Esophagus (tissue), 2 donors: ENCODE measurements around the gene LRRC3B. TPM values are rescaled to one million over a fixed set of nuclear protein-coding genes. Genes with fewer than 3 reads are reported as not detected.

Experiments
- H3K27ac ChIP-seq, 2 donors: one replicate each; pipeline ENCODE4 v1.5.1; 2013; ENCODE audit warnings: low read depth in 2 of 2, mild to moderate bottlenecking in 2 of 2, inconsistent platforms in 1 of 2, low read length in 1 of 2, moderate library complexity in 1 of 2
- H3K27me3 ChIP-seq, 2 donors: one replicate each; pipeline ENCODE4 v1.6.1; 2013; ENCODE audit warnings: low read length in 2 of 2, control low read depth in 1 of 2, mild to moderate bottlenecking in 1 of 2; ENCODE audit not compliant: insufficient read depth in 2 of 2, control insufficient read depth in 1 of 2
- H3K36me3 ChIP-seq, 2 donors: one replicate each; pipeline ENCODE4 v1.6.1; 2013; ENCODE audit warnings: low read length in 1 of 2; ENCODE audit not compliant: control insufficient read depth in 2 of 2, insufficient read depth in 2 of 2
- H3K4me1 ChIP-seq, 2 donors: one replicate each; pipeline ENCODE4 v1.6.1; 2013; ENCODE audit warnings: low read length in 1 of 2; ENCODE audit not compliant: control insufficient read depth in 2 of 2, insufficient read depth in 2 of 2
- H3K4me3 ChIP-seq, 2 donors: one replicate each; pipeline ENCODE4 v1.5.1; 2013; ENCODE audit warnings: low read length in 2 of 2, mild to moderate bottlenecking in 2 of 2, low read depth in 1 of 2, moderate library complexity in 1 of 2
- H3K9me3 ChIP-seq, 2 donors: one replicate each; pipeline ENCODE4 v1.6.1; 2013; ENCODE audit warnings: mild to moderate bottlenecking in 2 of 2, low read depth in 1 of 2, low read length in 1 of 2, moderate library complexity in 1 of 2; ENCODE audit not compliant: control insufficient read depth in 2 of 2, insufficient read depth in 1 of 2
- WGBS, 2 donors: extraction: QIAGEN DNeasy Blood & Tissue Kit; methylation state at CpG; one replicate each; pipeline ENCODE4 v1.1.7; 2013; 5-methylcytosine and 5-hydroxymethylcytosine counted together
- polyA plus RNA-seq, 2 donors: library from polyadenylated mRNA; stranded (reverse); fragments of 200-250 nt; gene quantifications; one replicate each; pipeline ENCODE4 v1.2.3, GENCODE V29; 2013
- donor health status: healthy with polysubstance abuse.
- donor health status: Bipolar disorder and iron deficiency.

Gene LRRC3B
- polyA plus RNA-seq, 2 donors: 0.02 to 0.13 TPM

DNA sequence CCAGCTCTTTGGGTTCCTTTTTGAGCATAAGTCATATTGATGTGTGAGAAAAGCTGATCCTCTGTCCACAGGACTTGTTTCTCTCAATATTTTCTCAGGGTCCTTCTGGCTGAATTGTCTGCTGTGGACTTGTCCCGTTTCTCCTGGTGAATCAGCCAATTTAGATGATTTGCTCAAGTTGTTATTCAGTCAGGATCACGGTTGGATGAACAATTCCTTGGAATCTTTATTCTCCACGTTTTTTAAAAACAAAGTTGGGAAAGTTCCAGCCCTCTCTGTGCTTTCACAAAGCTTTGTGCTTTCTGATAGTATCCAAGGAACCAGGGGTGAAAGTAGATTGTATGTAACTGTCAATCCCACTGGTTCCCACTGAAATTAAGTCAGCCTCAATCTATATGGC lies 61.3 kb downstream of the LRRC3B start:
- Histone ChIP-seq H3K27me3 (no peaks in the 10 kb centered on the region), H3K9me3 (no peaks in the 10 kb centered on the region), H3K4me1 (no peaks in the 10 kb centered on the region), H3K27ac (no peak overlapping the region), H3K4me3 (no peak overlapping the region), H3K36me3 (no peaks in the 10 kb centered on the region)
- WGBS, 2 donors: 48 to 51% methylated on average over 3 of the region's 3 CpGs

- WGBS, 2 donors: 73 to 81% methylated on average over 4 of the region's 4 CpGs
- Histone ChIP-seq H3K4me1 (no peaks in the 10 kb centered on the region), H3K9me3 (no peaks in the 10 kb centered on the region), H3K27ac (no peak overlapping the region), H3K36me3 (no peaks in the 10 kb centered on the region), H3K27me3 (no peaks in the 10 kb centered on the region), H3K4me3 (no peak overlapping the region)
Observed at GRCh38 chr3:26687466-26687865, 64.9 kb downstream of the LRRC3B start.

DNA sequence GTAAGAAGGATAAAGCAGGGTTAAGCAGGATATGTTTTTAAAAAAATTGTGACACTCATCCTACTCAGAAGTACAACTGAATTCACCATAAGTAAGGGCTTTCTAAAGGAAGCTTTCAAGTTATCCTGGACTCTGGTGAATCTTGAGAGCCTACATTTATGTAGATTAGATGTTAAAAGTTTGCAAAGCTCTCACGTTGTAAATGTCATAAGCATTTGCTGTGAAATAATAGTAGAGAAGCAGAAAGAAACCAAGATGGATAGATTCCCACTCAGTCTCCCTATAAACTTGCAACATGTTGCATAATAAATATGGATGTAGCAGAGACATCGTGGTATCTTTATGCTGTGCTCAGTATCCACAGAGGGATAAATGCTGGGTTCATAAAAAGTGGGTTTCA lies 77.0 kb downstream of the LRRC3B start:
- 65 to 72% methylated on average over 2 of the region's 2 CpGs for WGBS, 2 donors
- H3K27me3 ChIP-seq: no peaks in the 10 kb centered on the region
- H3K4me1 ChIP-seq: no peaks in the 10 kb centered on the region
- H3K36me3 ChIP-seq: no peaks in the 10 kb centered on the region
- H3K27ac ChIP-seq: no peak overlapping the region
- H3K9me3 ChIP-seq: no peaks in the 10 kb centered on the region
- H3K4me3 ChIP-seq: no peak overlapping the region

DNA sequence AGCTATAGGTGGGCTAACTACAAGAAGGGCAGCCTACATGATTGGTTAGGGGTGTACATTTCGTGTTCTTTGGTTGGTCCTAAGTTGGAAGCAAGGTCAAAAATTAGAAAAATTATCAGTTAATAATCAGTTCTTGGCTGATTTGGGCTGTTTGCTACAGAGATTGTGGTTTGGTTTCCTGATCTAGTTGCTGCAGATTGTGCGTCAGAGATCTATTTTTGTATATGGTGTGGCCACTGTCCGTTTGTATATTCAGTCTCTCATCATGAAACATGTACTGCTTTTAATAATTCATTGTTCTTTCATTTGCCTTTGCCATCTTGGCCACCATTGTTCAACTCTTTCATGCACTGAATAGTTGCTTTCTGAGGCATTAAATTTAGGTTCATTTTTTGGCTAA lies 80.9 kb downstream of the LRRC3B start:
- no peak overlapping the region for H3K27ac ChIP-seq
- H3K4me1 ChIP-seq: no peaks in the 10 kb centered on the region
- H3K4me3 ChIP-seq: no peak overlapping the region
- H3K36me3 ChIP-seq: no peaks in the 10 kb centered on the region
- H3K9me3 ChIP-seq: no peaks in the 10 kb centered on the region
- WGBS, 2 donors: 64 to 71% methylated on average over 3 of the region's 3 CpGs
- no peaks in the 10 kb centered on the region for H3K27me3 ChIP-seq

- Histone ChIP-seq H3K4me1 (no peaks in the 10 kb centered on the region), H3K36me3 (no peaks in the 10 kb centered on the region), H3K9me3 (no peaks in the 10 kb centered on the region), H3K27ac (no peak overlapping the region), H3K27me3 (no peaks in the 10 kb centered on the region), H3K4me3 (no peak overlapping the region)
- whole genome bisulfite sequencing, 2 donors: 87% methylated on average over 2 of the region's 2 CpGs
Observed at GRCh38 chr3:26704736-26705135, 82.2 kb downstream of the LRRC3B start.

DNA sequence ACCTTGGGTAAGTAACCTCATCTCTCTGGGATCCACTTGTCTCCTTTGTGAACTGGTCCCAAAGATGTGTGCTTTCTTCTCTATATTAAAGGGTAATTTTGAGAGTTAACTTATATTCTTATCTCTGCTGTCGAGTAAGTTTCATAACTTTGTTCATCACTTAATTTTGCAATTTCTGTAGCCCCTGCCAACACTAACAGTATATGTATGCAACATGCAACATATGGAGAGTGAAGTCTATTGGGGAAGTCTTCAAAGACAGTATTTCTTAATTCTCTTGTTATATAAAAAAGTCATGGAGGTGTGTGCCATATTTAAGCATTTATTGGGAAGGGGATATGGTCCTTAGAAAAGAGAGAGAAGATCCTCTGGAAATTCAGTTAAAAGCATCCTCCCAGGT lies 85.9 kb downstream of the LRRC3B start:
- H3K4me3 ChIP-seq: no peak overlapping the region
- no peaks in the 10 kb centered on the region for H3K4me1 ChIP-seq
- H3K27ac ChIP-seq: no peak overlapping the region
- peaks cover 0 to 2% of the 10 kb centered on the region in 2 donors for H3K36me3 ChIP-seq
- H3K9me3 ChIP-seq: no peaks in the 10 kb centered on the region
- no peaks in the 10 kb centered on the region for H3K27me3 ChIP-seq
- WGBS, 2 donors: 86 to 89% methylated on average over 1 of the region's 1 CpG

- WGBS, 2 donors: 37 to 40% methylated on average over 5 of the region's 5 CpGs
- no peaks in the 10 kb centered on the region for H3K4me1 ChIP-seq
- H3K27ac ChIP-seq: no peak overlapping the region
- no peaks in the 10 kb centered on the region for H3K27me3 ChIP-seq
- no peak overlapping the region for H3K4me3 ChIP-seq
- peaks cover 0 to 4% of the 10 kb centered on the region in 2 donors for H3K9me3 ChIP-seq
- peaks cover 0 to 2% of the 10 kb centered on the region in 2 donors for H3K36me3 ChIP-seq
Observed at GRCh38 chr3:26712211-26713026, 89.8 kb downstream of the LRRC3B start.

DNA sequence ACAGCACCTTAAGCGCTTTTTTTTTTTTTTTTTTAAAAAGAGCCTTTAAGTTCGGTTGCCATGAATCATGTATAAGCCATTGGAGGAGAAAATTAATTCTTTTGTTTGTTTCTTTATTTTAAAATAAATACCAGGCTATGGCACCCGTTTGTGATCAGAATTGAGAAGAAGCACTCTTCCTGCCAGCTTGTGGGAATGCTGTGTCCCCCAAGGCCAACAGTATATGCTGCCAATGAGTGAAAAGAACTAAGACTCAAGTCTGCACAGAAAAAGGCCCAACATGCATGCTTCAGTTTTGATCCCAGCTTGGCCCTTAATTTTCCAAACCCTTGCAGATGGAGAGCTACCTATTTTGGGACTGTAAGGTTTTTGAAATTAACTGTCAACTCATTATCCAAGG lies 90.5 kb downstream of the LRRC3B start:
- Histone ChIP-seq H3K4me1 (no peaks in the 10 kb centered on the region), H3K4me3 (no peak overlapping the region)
- 65 to 73% methylated on average over 3 of the region's 3 CpGs for WGBS, 2 donors

DNA sequence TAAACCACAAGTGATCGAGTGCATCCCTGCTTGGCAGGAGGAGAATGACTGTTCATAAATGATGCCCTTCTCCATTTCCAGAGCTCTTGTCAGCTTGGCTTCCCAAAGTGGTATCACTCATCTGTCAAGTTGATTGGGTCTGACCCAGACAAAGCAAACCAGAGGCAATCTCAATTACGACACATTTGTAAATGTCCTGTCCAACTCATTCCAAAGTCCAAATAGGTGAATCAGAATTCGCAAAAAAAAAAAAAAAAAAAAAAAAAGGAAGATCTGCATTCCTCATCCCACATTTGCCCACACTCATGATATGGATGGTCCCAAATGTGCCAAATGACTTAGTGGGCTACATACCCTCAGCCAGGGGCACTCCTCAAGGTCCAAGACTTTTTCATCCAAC lies 91.9 kb downstream of the LRRC3B start:
- H3K4me1 ChIP-seq: no peaks in the 10 kb centered on the region
- H3K4me3 ChIP-seq: no peak overlapping the region
- H3K36me3 ChIP-seq: peaks cover 0 to 2% of the 10 kb centered on the region in 2 donors
- WGBS, 2 donors: 82 to 87% methylated on average over 3 of the region's 3 CpGs
- H3K27me3 ChIP-seq: no peaks in the 10 kb centered on the region
- H3K9me3 ChIP-seq: peaks cover 0 to 4% of the 10 kb centered on the region in 2 donors
- H3K27ac ChIP-seq: no peak overlapping the region

More for the DNA sequence above, 90.5 kb downstream of the LRRC3B start:
- no peak overlapping the region for H3K27ac ChIP-seq
- no peaks in the 10 kb centered on the region for H3K27me3 ChIP-seq
- peaks cover 0 to 4% of the 10 kb centered on the region in 2 donors for H3K9me3 ChIP-seq
- H3K36me3 ChIP-seq: peaks cover 0 to 2% of the 10 kb centered on the region in 2 donors

DNA sequence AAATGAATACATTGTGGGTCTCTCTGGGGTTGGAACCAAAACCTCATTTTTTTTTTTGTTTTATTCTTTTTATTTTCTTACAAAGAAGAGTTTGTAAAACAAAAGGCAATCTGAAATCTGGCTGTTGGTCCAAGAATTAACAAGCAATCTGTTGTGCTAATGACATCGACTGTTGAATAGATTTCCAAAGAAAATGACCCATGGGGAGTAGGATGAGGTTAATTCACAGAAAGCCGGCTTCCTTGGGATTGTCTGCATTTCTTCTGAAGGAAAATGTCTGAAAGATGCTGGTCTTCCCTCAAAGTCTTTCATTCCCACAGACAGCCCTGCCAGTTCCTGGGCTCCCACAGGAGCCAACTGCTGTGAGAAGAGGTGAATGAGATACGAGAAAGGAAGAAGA lies 92.9 kb downstream of the LRRC3B start:
- 82 to 88% methylated on average over 3 of the region's 3 CpGs for WGBS, 2 donors
- H3K9me3 ChIP-seq: peaks cover 0 to 4% of the 10 kb centered on the region in 2 donors

More for the DNA sequence above, 92.9 kb downstream of the LRRC3B start:
- no peak overlapping the region for H3K27ac ChIP-seq
- no peak overlapping the region for H3K4me3 ChIP-seq
- H3K4me1 ChIP-seq: no peaks in the 10 kb centered on the region
- H3K27me3 ChIP-seq: no peaks in the 10 kb centered on the region
- no peaks in the 10 kb centered on the region for H3K36me3 ChIP-seq
